Measurements from ENCODE around the gene LRTM2.

- TF ChIP-seq CTCF (IDR thresholded peaks at IDR 0.05) (peak in 1 of 6 experiments; percentile 4), POLR2A (IDR thresholded peaks at IDR 0.05) (peak in 1 of 2 donors; percentile 19)
These were observed 23.1 kb upstream of the LRTM2 start for GRCh38 chr12:1797011-1797901.
